HG03196 (cell line): ENCODE data around the gene C1orf74.
"Not testable (repeated sequence)": the region's sequence is repeated elsewhere in the genome, so short reads cannot be mapped to it uniquely, and the experiment has no call there.

Experiments used
- ATAC-seq: cut with Tn5 transposase; IDR thresholded peaks from one replicate; pipeline ENCODE4 v1.9.1; 2021; ENCODE audit not compliant: unreplicated experiment

C1orf74 gene

GRCh38 chr1:209805875-209806760, 21.8 kb upstream of the C1orf74 start, which contains the start of gene IRF6:
Gene IRF6, minus strand, starts transcription at chr1:209806142. Its CDS starts 4,729 bp downstream, at chr1:209801413.
- ATAC-seq = peak; percentile 61

GRCh38 chr1:209805341-209805781, 21.0 kb upstream of the C1orf74 start:
- ATAC-seq = no peak

- no peak for ATAC-seq
Measured at GRCh38 chr1:209803568-209803967, 19.2 kb upstream of the C1orf74 start.

GRCh38 chr1:209802780-209803152, 18.4 kb upstream of the C1orf74 start:
- ATAC-seq = no peak

GRCh38 chr1:209802117-209802779, 17.9 kb upstream of the C1orf74 start:
- ATAC-seq = no peak

GRCh38 chr1:209800984-209801834, 16.9 kb upstream of the C1orf74 start:
- no peak for ATAC-seq

- no peak for ATAC-seq
Measured at GRCh38 chr1:209797978-209798639, 13.8 kb upstream of the C1orf74 start.

- not testable (repeated sequence) for ATAC-seq
Measured at GRCh38 chr1:209793711-209794110, 9.4 kb upstream of the C1orf74 start.

GRCh38 chr1:209791920-209792319, 7.6 kb upstream of the C1orf74 start:
- no peak for ATAC-seq

GRCh38 chr1:209790286-209791193, 6.2 kb upstream of the C1orf74 start:
- ATAC-seq = no peak

GRCh38 chr1:209789245-209789644, 4.9 kb upstream of the C1orf74 start:
- ATAC-seq = no peak

GRCh38 chr1:209787551-209787950, 3.2 kb upstream of the C1orf74 start:
- ATAC-seq = no peak

GRCh38 chr1:209786146-209786545, 1.8 kb upstream of the C1orf74 start:
- ATAC-seq = no peak

GRCh38 chr1:209785592-209785991, 1.2 kb upstream of the C1orf74 start:
- ATAC-seq = no peak

GRCh38 chr1:209783386-209783785, 973 bp downstream of the C1orf74 start:
- ATAC-seq = no peak

- ATAC-seq = no peak
Measured at GRCh38 chr1:209780268-209780667, 4.1 kb downstream of the C1orf74 start.

GRCh38 chr1:209778102-209778501, 6.3 kb downstream of the C1orf74 start:
- ATAC-seq = no peak

GRCh38 chr1:209777587-209777986, 6.8 kb downstream of the C1orf74 start:
- no peak for ATAC-seq

GRCh38 chr1:209775678-209776077, 8.7 kb downstream of the C1orf74 start:
- ATAC-seq = no peak

- no peak for ATAC-seq
Measured at GRCh38 chr1:209774592-209774991, 9.8 kb downstream of the C1orf74 start.
